ENCODE data around the gene RASIP1.
"Not testable (repeated sequence)": the region's sequence is repeated elsewhere in the genome, so short reads cannot be mapped to it uniquely, and the experiment has no call there.

The RASIP1 gene

DNA sequence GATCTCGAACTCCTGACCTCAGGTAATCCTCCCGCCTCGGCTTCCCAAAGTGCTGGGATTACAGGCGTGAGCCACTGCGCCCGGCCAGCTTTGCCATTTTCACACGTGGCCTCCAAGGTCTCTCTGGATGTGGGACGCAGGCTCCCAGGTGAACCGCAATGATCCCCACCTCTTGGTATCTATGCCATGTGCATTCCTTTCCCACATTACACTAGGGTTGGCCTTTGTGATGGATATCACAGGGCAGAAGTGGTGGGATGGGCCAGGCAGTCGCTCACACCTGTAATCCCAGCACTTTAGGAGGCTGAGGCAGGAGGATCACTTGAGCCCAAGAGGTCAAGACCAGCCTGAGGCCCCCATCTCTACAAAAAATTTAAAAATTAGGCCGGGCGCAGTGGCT is 37.3 kb upstream of the RASIP1 start:
- TF ChIP-seq, protein P1, sequence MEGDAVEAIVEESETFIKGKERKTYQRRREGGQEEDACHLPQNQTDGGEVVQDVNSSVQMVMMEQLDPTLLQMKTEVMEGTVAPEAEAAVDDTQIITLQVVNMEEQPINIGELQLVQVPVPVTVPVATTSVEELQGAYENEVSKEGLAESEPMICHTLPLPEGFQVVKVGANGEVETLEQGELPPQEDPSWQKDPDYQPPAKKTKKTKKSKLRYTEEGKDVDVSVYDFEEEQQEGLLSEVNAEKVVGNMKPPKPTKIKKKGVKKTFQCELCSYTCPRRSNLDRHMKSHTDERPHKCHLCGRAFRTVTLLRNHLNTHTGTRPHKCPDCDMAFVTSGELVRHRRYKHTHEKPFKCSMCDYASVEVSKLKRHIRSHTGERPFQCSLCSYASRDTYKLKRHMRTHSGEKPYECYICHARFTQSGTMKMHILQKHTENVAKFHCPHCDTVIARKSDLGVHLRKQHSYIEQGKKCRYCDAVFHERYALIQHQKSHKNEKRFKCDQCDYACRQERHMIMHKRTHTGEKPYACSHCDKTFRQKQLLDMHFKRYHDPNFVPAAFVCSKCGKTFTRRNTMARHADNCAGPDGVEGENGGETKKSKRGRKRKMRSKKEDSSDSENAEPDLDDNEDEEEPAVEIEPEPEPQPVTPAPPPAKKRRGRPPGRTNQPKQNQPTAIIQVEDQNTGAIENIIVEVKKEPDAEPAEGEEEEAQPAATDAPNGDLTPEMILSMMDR (IDR thresholded peaks at IDR 0.05; ENCODE audit: control extremely low read depth, extremely low read depth, low read depth, missing control alignments), result no peak

DNA sequence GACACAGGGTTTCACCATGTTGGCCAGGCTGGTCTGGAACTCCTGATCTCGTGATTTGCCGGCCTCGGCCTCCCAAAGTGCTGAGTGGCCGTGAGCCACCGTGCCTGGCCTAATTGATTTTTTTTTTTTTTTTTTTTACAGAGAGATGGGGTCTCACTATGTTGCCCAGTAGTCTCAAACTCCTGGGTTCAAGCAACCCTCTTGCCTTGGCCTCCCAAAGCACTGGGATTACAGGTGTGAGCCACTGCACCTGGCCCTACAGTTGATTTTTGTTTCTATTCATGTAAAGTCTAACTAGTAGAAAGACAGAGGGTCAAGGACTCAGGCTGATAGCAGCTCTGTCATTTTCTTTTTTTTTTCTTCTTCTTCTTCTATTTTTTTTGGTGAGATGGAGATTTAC is 36.7 kb upstream of the RASIP1 start:
- TF ChIP-seq, protein P1 (IDR thresholded peaks at IDR 0.05; ENCODE audit: control extremely low read depth, extremely low read depth, low read depth, missing control alignments), result no peak
- no peak for DNase-seq (ENCODE audit: extremely low spot score)
- ChIA-PET CTCF (interaction anchor here (1.1 to 4.9 kb wide), 2 partner anchors 11 to 19 kb away, joined by 3 to 19 read pairs; no protein-coding TSS in a partner anchor), POLR2A (no interaction called here)

More for the DNA sequence above, 37.3 kb upstream of the RASIP1 start:
- ChIA-PET CTCF (interaction anchor here (1.1 to 4.9 kb wide), 2 partner anchors 10 to 18 kb away, joined by 3 to 19 read pairs; no protein-coding TSS in a partner anchor), POLR2A (no interaction called here)
- DNase-seq (ENCODE audit: extremely low spot score), result no peak

DNA sequence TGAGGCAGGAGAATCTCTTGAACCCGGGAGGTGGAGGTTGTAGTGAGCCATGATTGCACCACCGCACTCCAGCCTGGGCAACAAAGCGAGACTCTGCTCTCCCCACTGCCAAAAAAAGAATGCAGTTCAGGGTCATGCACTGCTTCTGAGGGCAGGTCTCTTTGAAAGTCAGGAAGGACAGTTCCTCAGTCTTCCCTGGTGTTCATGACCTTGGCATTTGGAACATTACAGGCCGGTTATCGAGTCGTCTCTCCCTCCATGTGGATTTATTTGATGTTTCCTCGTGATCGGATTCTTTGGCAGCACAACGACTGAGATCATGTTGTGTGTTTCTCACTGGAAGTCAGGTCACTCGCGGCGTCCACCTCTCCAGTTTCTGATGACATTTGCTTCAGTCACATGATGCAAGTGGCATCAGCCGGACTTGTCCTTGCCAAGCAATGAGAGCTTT is 32.1 kb upstream of the RASIP1 start:
- no peak for DNase-seq (ENCODE audit: extremely low spot score)
- TF ChIP-seq, protein P1 (IDR thresholded peaks at IDR 0.05; ENCODE audit: control extremely low read depth, extremely low read depth, low read depth, missing control alignments), result no peak
- CTCF ChIA-PET, result no interaction called here
- POLR2A ChIA-PET, result no interaction called here

DNA sequence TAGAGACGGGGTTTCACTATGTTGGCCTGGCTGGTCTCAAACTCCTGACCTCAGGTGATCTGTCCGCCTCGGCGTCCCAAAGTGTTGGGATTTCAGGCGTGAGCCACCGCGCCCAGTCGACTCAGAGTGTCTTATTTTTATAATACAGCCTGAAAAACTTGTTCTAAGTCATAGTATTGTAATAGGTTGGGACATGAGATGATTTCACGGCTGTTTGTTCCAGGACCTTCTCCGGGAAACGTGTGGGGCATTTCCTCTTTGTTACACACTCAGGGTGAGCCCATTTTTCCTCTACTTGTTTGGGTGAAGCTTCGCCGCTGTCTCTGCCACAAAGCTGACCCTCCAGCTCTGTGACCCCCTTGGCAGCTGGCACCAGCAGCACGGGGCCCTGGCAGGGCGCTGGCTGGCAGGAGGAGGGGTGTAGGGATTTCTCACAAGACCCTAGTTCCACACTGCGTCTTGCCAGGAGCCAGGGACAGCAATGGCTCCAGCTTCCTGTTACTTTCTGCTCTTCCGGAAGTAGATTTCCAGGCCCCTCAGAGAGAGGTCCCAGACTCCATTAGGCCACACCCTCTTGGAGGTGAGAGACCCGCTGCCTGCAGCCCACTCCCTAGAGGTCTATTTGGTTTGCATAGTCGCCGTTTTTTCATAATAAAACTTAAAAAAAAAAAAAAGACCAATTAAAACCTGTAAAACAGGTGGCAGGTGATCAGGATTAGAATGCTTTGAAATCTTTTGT is 30.5 kb upstream of the RASIP1 start:
- TF ChIP-seq, protein P1 (IDR thresholded peaks at IDR 0.05; ENCODE audit: control extremely low read depth, extremely low read depth, low read depth, missing control alignments), result no peak
- POLR2A ChIA-PET, result no interaction called here
- CTCF ChIA-PET, result interaction anchor here (1.1 to 1.8 kb wide), 2 partner anchors 17 kb away, joined by 3 to 11 read pairs; no protein-coding TSS in a partner anchor
- no peak for DNase-seq (ENCODE audit: extremely low spot score)

DNA sequence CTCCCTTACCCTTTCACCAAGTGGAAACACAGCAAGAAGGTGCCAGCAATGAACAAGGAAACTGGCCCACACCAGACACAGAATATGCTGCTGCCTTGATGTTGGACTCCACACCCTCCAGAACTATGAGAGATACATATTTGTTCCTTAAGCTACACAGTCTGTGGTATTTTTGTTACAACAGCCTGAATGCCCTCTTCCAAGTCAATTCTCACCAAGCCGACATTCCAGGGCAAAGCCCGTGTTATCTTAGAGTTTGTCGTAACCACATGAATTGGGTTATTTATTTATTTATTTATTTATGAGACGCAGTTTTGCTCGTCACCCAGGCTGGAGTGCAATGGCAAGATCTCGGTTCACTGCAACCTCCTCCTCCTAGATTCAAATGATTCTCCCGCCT is 29.9 kb upstream of the RASIP1 start:
- no peak for DNase-seq (ENCODE audit: extremely low spot score)
- CTCF ChIA-PET, result interaction anchor here (1.4 to 1.8 kb wide), 2 partner anchors 10 to 18 kb away, joined by 4 to 11 read pairs; no protein-coding TSS in a partner anchor
- POLR2A ChIA-PET, result interaction anchor here (0.6 kb wide), 2 partner anchors 137 to 388 kb away, joined by 3 to 5 read pairs; no protein-coding TSS in a partner anchor
- TF ChIP-seq, protein P1 (IDR thresholded peaks at IDR 0.05; ENCODE audit: control extremely low read depth, extremely low read depth, low read depth, missing control alignments), result no peak

DNA sequence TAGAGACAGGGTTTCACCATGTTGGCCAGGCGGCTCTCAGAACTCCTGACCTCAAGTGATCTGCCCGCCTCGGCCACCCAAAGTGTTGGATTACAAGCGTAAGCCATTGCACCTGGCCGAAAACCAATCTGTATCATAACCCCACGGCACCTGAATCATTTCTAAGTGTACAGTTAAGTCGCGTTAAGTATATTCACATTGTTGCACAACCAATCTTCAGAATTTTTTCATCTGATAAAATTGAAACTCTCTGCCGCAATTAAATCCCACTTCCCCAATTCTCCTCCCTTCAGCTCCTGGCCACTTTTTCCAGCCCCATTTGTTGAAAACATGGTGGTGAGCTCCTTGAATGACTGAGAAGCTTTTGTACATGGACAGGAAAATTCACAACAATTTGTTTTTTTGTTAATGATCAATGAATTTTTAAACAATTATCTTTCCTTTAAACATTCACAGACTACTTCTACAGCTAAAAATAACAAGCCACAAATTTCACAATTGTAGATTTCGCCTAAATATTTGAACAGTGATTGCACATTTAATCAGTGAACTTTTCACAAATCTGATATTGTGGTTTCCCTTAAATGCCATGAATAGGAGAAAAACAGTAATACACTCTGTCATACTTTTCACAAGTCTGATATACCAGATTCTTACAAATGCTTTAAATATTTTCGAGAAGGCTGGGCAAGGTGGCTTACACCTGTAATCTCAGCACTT is 28.7 kb upstream of the RASIP1 start:
- POLR2A ChIA-PET, result no interaction called here
- TF ChIP-seq, protein P1 (IDR thresholded peaks at IDR 0.05; ENCODE audit: control extremely low read depth, extremely low read depth, low read depth, missing control alignments), result no peak

DNA sequence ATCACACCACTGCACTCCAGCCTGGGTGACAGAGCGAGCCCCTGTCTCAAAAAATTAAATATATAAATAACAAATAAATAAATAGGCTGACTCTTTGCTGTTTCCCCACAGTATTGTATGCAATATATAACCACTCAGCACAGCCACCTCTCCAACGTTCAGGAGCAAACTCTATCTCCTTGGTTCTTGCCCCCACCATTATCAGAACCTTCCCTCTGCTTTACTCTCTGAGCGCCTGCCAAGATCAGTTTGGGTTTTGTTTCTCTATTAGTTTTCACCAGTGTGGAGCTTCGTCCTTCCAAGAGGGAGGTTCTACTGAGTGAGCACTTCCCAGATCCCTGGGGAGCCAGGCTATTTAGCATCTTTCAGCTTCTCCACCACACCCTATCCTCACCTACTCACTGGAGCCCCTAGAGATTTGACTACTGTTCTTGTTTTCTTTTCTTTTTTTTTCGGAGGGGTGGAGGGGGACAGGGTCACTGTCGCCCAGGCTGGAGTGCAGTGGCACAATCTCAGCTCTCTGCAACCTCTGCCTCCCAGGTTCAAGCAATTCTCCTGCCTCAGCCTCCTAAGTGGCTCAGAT is 27.9 kb upstream of the RASIP1 start:
- DNase-seq (ENCODE audit: extremely low spot score); POLR2A ChIA-PET: not testable (repeated sequence)
- CTCF ChIA-PET, result interaction anchor here (1.4 kb wide), 1 partner anchor 20 kb away, joined by 5 read pairs; no protein-coding TSS in a partner anchor

More for the DNA sequence above, 28.7 kb upstream of the RASIP1 start:
- DNase-seq (ENCODE audit: extremely low spot score), result no peak
- CTCF ChIA-PET, result interaction anchor here (1.4 to 1.8 kb wide), 2 partner anchors 9 to 19 kb away, joined by 4 to 11 read pairs; no protein-coding TSS in a partner anchor

DNA sequence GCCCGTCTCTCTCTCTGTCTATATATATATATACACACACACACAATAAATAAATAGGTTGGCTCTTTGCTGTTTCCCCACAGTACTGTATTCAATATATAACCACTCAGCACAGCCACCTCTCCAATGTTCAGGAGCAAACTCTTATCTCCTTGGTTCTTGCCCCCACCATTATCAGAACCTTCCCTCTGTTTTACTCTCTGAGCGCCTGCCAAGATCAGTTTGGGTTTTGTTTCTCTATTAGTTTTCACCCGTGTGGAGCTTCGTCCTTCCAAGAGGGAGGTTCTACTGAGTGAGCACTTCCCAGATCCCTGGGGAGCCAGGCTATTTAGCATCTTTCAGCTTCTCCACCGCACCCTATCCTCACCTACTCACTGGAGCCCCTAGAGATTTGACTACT is 25.4 kb upstream of the RASIP1 start:
- CTCF ChIA-PET; POLR2A ChIA-PET; DNase-seq (ENCODE audit: extremely low spot score): not testable (repeated sequence)
